KBM-7 (cell line): ENCODE measurements around the gene KLRK1.
"Not testable (repeated sequence)": the region's sequence is repeated elsewhere in the genome, so short reads cannot be mapped to it uniquely, and the experiment has no call there.

Experiments used
- DNase-seq: peaks from one replicate; pipeline ENCODE4 v3.0.0-alpha.2; 2015
- in situ Hi-C: fragments of 300-500 bp; cut with MboI; formaldehyde crosslinking; loops from 2 replicates; pipeline ENCODE4 v1.14.3; 2020; ENCODE audit warnings: low sequenced_read_pairs, low pct_unique_long_range_greater_than_20kb, mixed read lengths

The KLRK1 gene

DNA sequence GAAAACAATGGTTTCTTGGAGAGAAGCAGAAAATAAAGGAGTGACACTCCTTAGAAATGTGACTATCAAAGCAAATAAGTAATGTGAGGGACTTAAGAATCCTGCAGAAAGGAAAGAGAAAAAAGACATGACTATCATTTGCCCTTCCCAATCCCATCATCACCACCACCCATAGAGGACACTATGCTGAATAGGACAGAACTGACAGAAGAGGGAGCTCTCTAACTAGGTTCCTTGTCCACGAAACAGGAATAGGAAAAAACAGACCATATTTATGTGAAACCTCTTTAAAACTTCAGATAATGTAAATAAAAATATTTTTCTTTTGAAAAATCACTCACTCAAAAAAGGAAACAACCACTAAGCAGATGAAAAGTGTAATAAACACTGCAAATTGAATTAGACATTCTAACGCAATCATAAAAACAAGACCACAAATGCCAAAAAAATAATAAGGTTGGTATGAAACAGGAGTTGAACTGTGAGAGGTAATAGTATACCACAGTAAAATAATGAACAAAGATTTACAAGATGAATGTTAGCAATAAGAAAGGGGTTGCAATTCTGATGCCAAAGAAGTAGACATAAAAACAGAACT, 58.1 kb downstream of the KLRK1 start:
- in situ Hi-C loops: no loop called here
- DNase-seq: peak; percentile 56

DNA sequence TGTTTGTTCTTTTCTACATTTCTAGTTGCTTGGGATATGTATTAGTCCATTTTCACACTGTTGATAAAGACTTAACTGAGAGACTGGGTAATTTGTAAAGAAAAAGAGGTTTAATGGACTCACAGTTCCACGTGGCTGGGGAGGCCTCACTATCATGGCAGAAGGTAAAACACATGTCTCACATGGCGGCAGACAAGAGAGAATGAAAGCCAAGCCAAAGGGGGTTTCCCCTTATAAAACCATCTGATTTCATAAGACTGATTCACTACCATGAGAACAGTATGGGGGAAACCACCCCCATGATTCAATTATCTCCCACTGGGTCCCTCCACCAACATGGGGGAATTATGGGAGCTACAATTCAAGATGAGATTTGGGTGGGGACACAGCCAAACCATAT, 61.1 kb downstream of the KLRK1 start:
- in situ Hi-C loops, DNase-seq: not testable (repeated sequence)
